WERI-Rb-1 (cell line): ENCODE data around the gene WWOX.
"Not testable (repeated sequence)": the region's sequence is repeated elsewhere in the genome, so short reads cannot be mapped to it uniquely, and the experiment has no call there.

Experiments used
- DNase-seq: peaks from one replicate; pipeline ENCODE4 v3.0.0-alpha.2; 2020
- H3K27ac ChIP-seq: fragments of 250-450 bp; sonication (Bioruptor Pico); 2 replicates; pipeline ENCODE4 v1.5.1; 2020; ENCODE audit warnings: mild to moderate bottlenecking, moderate library complexity
- H3K27me3 ChIP-seq: fragments of 250-450 bp; sonication (Bioruptor Pico); 2 replicates; pipeline ENCODE4 v1.5.1; 2021; ENCODE audit warnings: mild to moderate bottlenecking, low read depth, moderate library complexity; ENCODE audit not compliant: insufficient read depth, severe bottlenecking
- H3K36me3 ChIP-seq: fragments of 250-450 bp; sonication (Bioruptor Pico); 2 replicates; pipeline ENCODE4 v1.5.1; 2020; ENCODE audit warnings: mild to moderate bottlenecking, moderate library complexity
- H3K4me3 ChIP-seq: 2 replicates; pipeline ENCODE4 v1.5.1; 2011; ENCODE audit warnings: low read depth, mild to moderate bottlenecking, control low read depth, low read length
- H3K9me3 ChIP-seq: fragments of 250-450 bp; sonication (Bioruptor Pico); 2 replicates; pipeline ENCODE4 v1.5.1; 2021; ENCODE audit warnings: mild to moderate bottlenecking, moderate library complexity; ENCODE audit not compliant: severe bottlenecking
- CTCF ChIP-seq: IDR thresholded peaks from 2 replicates; pipeline ENCODE4 v1.5.1; 2011; ENCODE audit warnings: low read depth, mild to moderate bottlenecking, control low read depth, inconsistent platforms, low read length

WWOX gene

GRCh38 chr16:78099271-78100111 lies at the start of gene WWOX:
Gene WWOX, plus strand, starts transcription at chr16:78099654.
- peak; percentile 7; the same call in 1 of the 2 replicates for TF ChIP-seq CTCF
- no peaks in the 10 kb centered on the region for H3K27me3 ChIP-seq
- no peaks in the 10 kb centered on the region for H3K9me3 ChIP-seq
- DNase-seq = peak; percentile 96
- peak within 1 kb of the TSS; percentile 90 for H3K27ac ChIP-seq
- H3K4me3 ChIP-seq = peak within 1 kb of the TSS; percentile 99
- H3K36me3 ChIP-seq = peaks cover 5% of the 10 kb centered on the region; the same call in 1 of the 2 replicates

- TF ChIP-seq CTCF = no peak
- Histone ChIP-seq H3K36me3 (no peaks in the 10 kb centered on the region), H3K4me3 (no peak overlapping the region), H3K9me3 (no peaks in the 10 kb centered on the region), H3K27me3 (no peaks in the 10 kb centered on the region), H3K27ac (no peak overlapping the region)
- no peak for DNase-seq
Measured at GRCh38 chr16:78050734-78051400, 48.6 kb upstream of the WWOX start.

GRCh38 chr16:78057803-78058564 lies 41.5 kb upstream of the WWOX start:
- H3K27me3 ChIP-seq = no peaks in the 10 kb centered on the region
- no peaks in the 10 kb centered on the region for H3K9me3 ChIP-seq
- no peak overlapping the region for H3K27ac ChIP-seq
- no peak for TF ChIP-seq CTCF
- DNase-seq = no peak
- H3K36me3 ChIP-seq = no peaks in the 10 kb centered on the region
- H3K4me3 ChIP-seq = no peak overlapping the region

GRCh38 chr16:78059806-78060205 lies 39.6 kb upstream of the WWOX start:
- H3K9me3 ChIP-seq, H3K27me3 ChIP-seq, H3K36me3 ChIP-seq, H3K4me3 ChIP-seq, H3K27ac ChIP-seq: not testable (repeated sequence)
- peak; percentile 23 for DNase-seq

GRCh38 chr16:78060295-78060694 lies 39.2 kb upstream of the WWOX start:
- Histone ChIP-seq H3K36me3 (no peaks in the 10 kb centered on the region), H3K9me3 (no peaks in the 10 kb centered on the region), H3K27ac (no peak overlapping the region), H3K27me3 (no peaks in the 10 kb centered on the region), H3K4me3 (no peak overlapping the region)
- no peak for TF ChIP-seq CTCF
- DNase-seq = no peak

- no peak overlapping the region for H3K4me3 ChIP-seq
- H3K36me3 ChIP-seq = no peaks in the 10 kb centered on the region
- TF ChIP-seq CTCF = no peak
- no peaks in the 10 kb centered on the region for H3K9me3 ChIP-seq
- H3K27me3 ChIP-seq = no peaks in the 10 kb centered on the region
- DNase-seq = no peak
- H3K27ac ChIP-seq = no peak overlapping the region
Measured at GRCh38 chr16:78060809-78061208, 38.6 kb upstream of the WWOX start.
